Progenitor cell of endocrine pancreas (in vitro differentiated cells): ENCODE data around the gene RRP12. TPM values are rescaled to one million over a fixed set of nuclear protein-coding genes. Genes with fewer than 3 reads are reported as not detected.
A peak's percentile ranks its signal among the peaks of the same experiment; 100 is the strongest.

Source experiments
- DNase-seq: peaks from one replicate; pipeline ENCODE4 v3.0.0; 2021; ENCODE audit warnings: low spot score; ENCODE audit not compliant: unreplicated experiment
- H3K27ac Mint-ChIP-seq: 2 replicates; pipeline ENCODE4 v1.8.0; 2021; ENCODE audit warnings: mild to moderate bottlenecking, moderate library complexity, mixed read lengths
- H3K27me3 Mint-ChIP-seq: 2 replicates; pipeline ENCODE4 v1.8.0; 2021; ENCODE audit warnings: mixed read lengths
- H3K36me3 Mint-ChIP-seq: 2 replicates; pipeline ENCODE4 v1.8.0; 2022; ENCODE audit warnings: mixed read lengths; ENCODE audit not compliant: insufficient read depth
- H3K4me1 Mint-ChIP-seq: 2 replicates; pipeline ENCODE4 v1.8.0; 2021; ENCODE audit warnings: low read depth, mixed read lengths
- H3K4me3 Mint-ChIP-seq: 2 replicates; pipeline ENCODE4 v1.8.0; 2021; ENCODE audit warnings: low read depth, mild to moderate bottlenecking, moderate library complexity, mixed read lengths
- H3K9me3 Mint-ChIP-seq: 2 replicates; pipeline ENCODE4 v1.8.0; 2021; ENCODE audit warnings: low read depth, mixed read lengths
- CTCF ChIP-seq: fragments of 200-600 bp; sonication (generic); IDR thresholded peaks from one replicate; pipeline ENCODE4 v1.5.0; 2021; ENCODE audit warnings: antibody characterized with exemption, mild to moderate bottlenecking; ENCODE audit not compliant: unreplicated experiment
- total RNA-seq: library from RNA; stranded (reverse); gene quantifications from 2 replicates; pipeline ENCODE4 v1.2.1, GENCODE V29; 2021

The RRP12 gene
- total RNA-seq, 1 donor from 2014 or later, result 33.5 TPM

GRCh38 chr10:97336006-97336405, 65.1 kb downstream of the RRP12 start:
- TF ChIP-seq CTCF, result no peak
- H3K36me3 Mint-ChIP-seq, result peaks cover 2% of the 10 kb centered on the region
- H3K27ac Mint-ChIP-seq, result peak overlapping the region; percentile 92
- DNase-seq, result no peak
- H3K27me3 Mint-ChIP-seq, result no peaks in the 10 kb centered on the region
- H3K9me3 Mint-ChIP-seq, result no peaks in the 10 kb centered on the region
- peaks cover 38% of the 10 kb centered on the region for H3K4me1 Mint-ChIP-seq
- H3K4me3 Mint-ChIP-seq, result peak overlapping the region; percentile 61

GRCh38 chr10:97335188-97335619, 65.9 kb downstream of the RRP12 start:
- DNase-seq, result no peak
- Mint-ChIP-seq H3K4me1 (peaks cover 41% of the 10 kb centered on the region), H3K27ac (peak overlapping the region; percentile 45), H3K9me3 (no peaks in the 10 kb centered on the region), H3K27me3 (no peaks in the 10 kb centered on the region), H3K4me3 (peak overlapping the region; percentile 74), H3K36me3 (peaks cover 2% of the 10 kb centered on the region)
- no peak for TF ChIP-seq CTCF

- Mint-ChIP-seq H3K27ac (peak within 1 kb of the TSS; percentile 98), H3K4me1 (peaks cover 46% of the 10 kb centered on the region), H3K9me3 (no peaks in the 10 kb centered on the region), H3K36me3 (peaks cover 6% of the 10 kb centered on the region), H3K27me3 (no peaks in the 10 kb centered on the region), H3K4me3 (peak within 1 kb of the TSS; percentile 86)
- TF ChIP-seq CTCF, result no peak
- peak; percentile 82 for DNase-seq
Observed at GRCh38 chr10:97334370-97335175, 66.6 kb downstream of the RRP12 start, which contains the start of gene FRAT2. Gene FRAT2 (minus strand): TSS chr10:97334729. CDS start chr10:97334572, 157 bp downstream.

GRCh38 chr10:97333601-97334369, 67.4 kb downstream of the RRP12 start:
- peak overlapping the region; percentile 96 for H3K27ac Mint-ChIP-seq
- no peaks in the 10 kb centered on the region for H3K9me3 Mint-ChIP-seq
- peaks cover 6% of the 10 kb centered on the region for H3K36me3 Mint-ChIP-seq
- peaks cover 54% of the 10 kb centered on the region for H3K4me1 Mint-ChIP-seq
- no peak for TF ChIP-seq CTCF
- no peak for DNase-seq
- H3K27me3 Mint-ChIP-seq, result no peaks in the 10 kb centered on the region
- H3K4me3 Mint-ChIP-seq, result peak overlapping the region; percentile 86

GRCh38 chr10:97333351-97333600, 67.9 kb downstream of the RRP12 start:
- peak overlapping the region; percentile 96 for H3K27ac Mint-ChIP-seq
- H3K4me3 Mint-ChIP-seq, result peak overlapping the region; percentile 86
- H3K36me3 Mint-ChIP-seq, result peaks cover 6% of the 10 kb centered on the region
- TF ChIP-seq CTCF, result peak; percentile 24
- no peaks in the 10 kb centered on the region for H3K27me3 Mint-ChIP-seq
- H3K9me3 Mint-ChIP-seq, result no peaks in the 10 kb centered on the region
- H3K4me1 Mint-ChIP-seq, result peaks cover 59% of the 10 kb centered on the region
- DNase-seq, result no peak
